B cell (primary cell): ENCODE measurements around the gene KCNT2. TPM values are rescaled to one million over a fixed set of nuclear protein-coding genes. Genes with fewer than 3 reads are reported as not detected.

Experiments used
- ATAC-seq: fragments of 200-7000 bp; cut with Tn5 transposase; one replicate; pipeline ENCODE4 v1.10.0; 2021; ENCODE audit warnings: low read depth, mild to moderate bottlenecking, moderate number of reproducible peaks, moderate library complexity
- CTCF ChIA-PET: fragments of 350-600 bp; sonication (Branson Sonifier 250); formaldehyde crosslinking; loops from one replicate; lab custom pipeline; 2021; ENCODE audit warnings: antibody characterized with exemption, inconsistent platforms; lab: Charles Lee
- POLR2A ChIA-PET: fragments of 350-600 bp; sonication (Branson Sonifier 250); formaldehyde crosslinking; loops from one replicate; lab custom pipeline; 2021; ENCODE audit warnings: antibody characterized with exemption; lab: Charles Lee
- DNase-seq: peaks from one replicate; pipeline ENCODE4 v3.0.0; 2013
- H2AFZ ChIP-seq: 2 replicates; pipeline ENCODE4 v1.6.1; 2012; ENCODE audit warnings: mild to moderate bottlenecking, low read depth, low read length; ENCODE audit not compliant: insufficient read depth, poor library complexity, severe bottlenecking
- H3K27ac ChIP-seq, 2 donors: 1 replicate in 1 of 2; 2 replicates in 1 of 2; pipeline ENCODE4 v1.5.1; 2012 to 2013; ENCODE audit warnings: low read length in 2 of 2, mild to moderate bottlenecking in 2 of 2, moderate library complexity in 1 of 2
- H3K27me3 ChIP-seq, 4 experiments: fragments of 200-600 bp in 1 of 4; sonication (generic) in 1 of 4; replicated peaks in 1 of 4; 1 replicate in 2 of 4; 2 replicates in 2 of 4; pipeline versions ENCODE4 v1.6.1 to v1.7.0; 2013 to 2016; ENCODE audit warnings: low read length in 3 of 4, mild to moderate bottlenecking in 2 of 4, mixed read lengths in 1 of 4, moderate library complexity in 1 of 4; ENCODE audit not compliant: insufficient read depth in 4 of 4, control insufficient read depth in 3 of 4; ENCODE audit errors: control extremely low read depth in 1 of 4
- H3K36me3 ChIP-seq, 2 experiments: replicated peaks in 1 of 2; 1 replicate in 1 of 2; 2 replicates in 1 of 2; pipeline versions ENCODE4 v1.6.1 to v1.7.1; 2013; ENCODE audit warnings: low read length in 1 of 2; ENCODE audit not compliant: insufficient read depth in 2 of 2, control insufficient read depth in 1 of 2; ENCODE audit errors: control extremely low read depth in 1 of 2, extremely low read depth in 1 of 2
- H3K4me1 ChIP-seq, 2 donors: fragments of 200-600 bp in 1 of 2; sonication (generic) in 1 of 2; 1 replicate in 1 of 2; 2 replicates in 1 of 2; pipeline versions ENCODE4 v1.5.1 to v1.6.1; 2013 to 2017; ENCODE audit warnings: low read length in 2 of 2; ENCODE audit not compliant: control insufficient read depth in 2 of 2, insufficient read depth in 2 of 2
- H3K4me2 ChIP-seq: replicated peaks from 2 replicates; pipeline ENCODE3; 2012; ENCODE audit warnings: mild to moderate bottlenecking, low read depth, low read length; ENCODE audit not compliant: poor library complexity, severe bottlenecking
- H3K4me3 ChIP-seq, 5 experiments: fragments of 200-600 bp in 1 of 5; sonication (generic) in 1 of 5; 1 replicate in 3 of 5; 2 replicates in 2 of 5; pipeline versions ENCODE4 v1.5.1 to v1.7.0; 2011 to 2016; ENCODE audit warnings: low read length in 4 of 5, mild to moderate bottlenecking in 4 of 5, low read depth in 2 of 5, control low read depth in 1 of 5, moderate library complexity in 1 of 5; ENCODE audit not compliant: insufficient read depth in 1 of 5; ENCODE audit errors: control extremely low read depth in 1 of 5, extremely low read depth in 1 of 5
- H3K79me2 ChIP-seq: fragments of 200-600 bp; sonication (generic); one replicate; pipeline ENCODE4 v1.6.0; 2016; ENCODE audit warnings: low read length; ENCODE audit not compliant: control insufficient read depth, insufficient read depth
- H3K9ac ChIP-seq: fragments of 200-600 bp; sonication (generic); 2 replicates; pipeline ENCODE4 v1.6.1; 2017; ENCODE audit warnings: mild to moderate bottlenecking, low read length, moderate library complexity
- H3K9me3 ChIP-seq, 3 donors: one replicate each; pipeline versions ENCODE4 v1.6.1 to v1.7.1; 2013; ENCODE audit warnings: low read length in 2 of 3; ENCODE audit not compliant: control insufficient read depth in 2 of 3, insufficient read depth in 1 of 3; ENCODE audit errors: control extremely low read depth in 1 of 3
- H4K20me1 ChIP-seq: 2 replicates; pipeline ENCODE4 v1.6.0; 2012; ENCODE audit warnings: mild to moderate bottlenecking, low read length; ENCODE audit not compliant: insufficient read depth, control insufficient read depth, poor library complexity, severe bottlenecking
- H3K27ac Mint-ChIP-seq: one replicate; pipeline ENCODE4 v1.8.0; 2021; ENCODE audit warnings: mixed read lengths
- H3K27me3 Mint-ChIP-seq: one replicate; pipeline ENCODE4 v1.8.0; 2021; ENCODE audit warnings: mixed read lengths
- H3K4me1 Mint-ChIP-seq: one replicate; pipeline ENCODE4 v1.8.0; 2021; ENCODE audit warnings: mixed read lengths
- H3K4me3 Mint-ChIP-seq: one replicate; pipeline ENCODE4 v1.8.0; 2021; ENCODE audit warnings: mixed read lengths
- H3K9me3 Mint-ChIP-seq: one replicate; pipeline ENCODE4 v1.8.0; 2022; ENCODE audit warnings: mixed read lengths; ENCODE audit not compliant: insufficient read depth
- CTCF ChIP-seq: fragments of 200-600 bp; IDR thresholded peaks from one replicate; pipeline ENCODE4 v1.8.0; 2022; ENCODE audit warnings: antibody characterized with exemption, mild to moderate bottlenecking
- EZH2 ChIP-seq: IDR thresholded peaks from 2 replicates; pipeline ENCODE4 v1.6.1; 2012; ENCODE audit warnings: borderline replicate concordance, low read depth, mild to moderate bottlenecking, moderate library complexity, low read length; ENCODE audit not compliant: insufficient read depth, poor library complexity, severe bottlenecking
- WGBS: methylation state at CpG from one replicate; pipeline ENCODE4 v1.1.5; 2013; ENCODE audit warnings: missing lambda C conversion rate; ENCODE audit not compliant: insufficient coverage; 5-methylcytosine and 5-hydroxymethylcytosine counted together
- intact Hi-C: fragments of 100-400 bp; cut with micrococcal nuclease; formaldehyde crosslinking; loops from one replicate; pipeline ENCODE4 v1.10.0; 2022
- polyA plus RNA-seq: library from polyadenylated mRNA; depleted of rRNA; stranded (reverse); fragments of >200 nt; gene quantifications from 2 replicates; pipeline ENCODE4 v1.2.3, GENCODE V29; 2012
- total RNA-seq, 2 donors: library from RNA; stranded (reverse); fragments of 120-200 nt in 1 of 2; gene quantifications; 1 replicate in 1 of 2; 2 replicates in 1 of 2; pipeline versions ENCODE4 v1.2.3 to v1.2.4, GENCODE V29; 2013 to 2022

KCNT2 gene
- total and polyA plus RNA-seq, 2 donors (not counting 1 experiment from before 2014, with no cell fraction given), result not detected

- H3K4me1 Mint-ChIP-seq, result no peaks in the 10 kb centered on the region
- H3K4me3 Mint-ChIP-seq, result no peak overlapping the region
- H3K9ac ChIP-seq, result no peak overlapping the region
- no peaks in the 10 kb centered on the region for H3K27me3 ChIP-seq
- DNase-seq, result no peak
- no peak overlapping the region for H3K27ac Mint-ChIP-seq
- H3K4me3 ChIP-seq, result no peak overlapping the region
- no peaks in the 10 kb centered on the region for H3K27me3 Mint-ChIP-seq
- H2AFZ ChIP-seq, result no peak overlapping the region
- no peaks in the 10 kb centered on the region for H3K36me3 ChIP-seq
- H3K9me3 Mint-ChIP-seq, result no peaks in the 10 kb centered on the region
- POLR2A ChIA-PET, result no interaction called here
- H3K79me2 ChIP-seq, result no peaks in the 10 kb centered on the region
- no peak for TF ChIP-seq CTCF
- TF ChIP-seq EZH2, result no peak
- H3K4me2 ChIP-seq, result no peak overlapping the region
- no peaks in the 10 kb centered on the region for H3K9me3 ChIP-seq
- no peak overlapping the region for H3K27ac ChIP-seq
- no peak for ATAC-seq
- no CpG with 5 or more reads among the region's 8 CpGs for WGBS
- H4K20me1 ChIP-seq, result no peaks in the 10 kb centered on the region
- intact Hi-C loops, result no loop called here
- H3K4me1 ChIP-seq, result no peaks in the 10 kb centered on the region
- CTCF ChIA-PET, result no interaction called here
Observed at GRCh38 chr1:196317535-196318522, 290.4 kb downstream of the KCNT2 start.

GRCh38 chr1:196312739-196313138, 295.5 kb downstream of the KCNT2 start:
- H3K79me2 ChIP-seq, result no peaks in the 10 kb centered on the region
- no peak overlapping the region for H3K4me3 ChIP-seq
- H3K4me2 ChIP-seq, result no peak overlapping the region
- no peaks in the 10 kb centered on the region for H3K9me3 Mint-ChIP-seq
- H3K27me3 ChIP-seq, result no peaks in the 10 kb centered on the region
- POLR2A ChIA-PET, result no interaction called here
- no peaks in the 10 kb centered on the region for H3K9me3 ChIP-seq
- H3K4me3 Mint-ChIP-seq, result no peak overlapping the region
- no peaks in the 10 kb centered on the region for H3K36me3 ChIP-seq
- H3K27me3 Mint-ChIP-seq, result no peaks in the 10 kb centered on the region
- H3K4me1 ChIP-seq, result no peaks in the 10 kb centered on the region
- no peak overlapping the region for H3K27ac ChIP-seq
- H2AFZ ChIP-seq, result no peak overlapping the region
- no peak for ATAC-seq
- no peak for TF ChIP-seq EZH2
- TF ChIP-seq CTCF, result no peak
- no peak overlapping the region for H3K27ac Mint-ChIP-seq
- DNase-seq, result no peak
- CTCF ChIA-PET, result no interaction called here
- H3K4me1 Mint-ChIP-seq, result no peaks in the 10 kb centered on the region
- no peak overlapping the region for H3K9ac ChIP-seq
- intact Hi-C loops, result no loop called here
- no CpG with 5 or more reads among the region's 1 CpG for WGBS
- H4K20me1 ChIP-seq, result no peaks in the 10 kb centered on the region
